Mammary epithelial cell (primary cell): Measurements from ENCODE around the gene CRIM1.

Experiments used
- EZH2 ChIP-seq: IDR thresholded peaks from 2 replicates; pipeline ENCODE4 v1.6.1; 2012; ENCODE audit warnings: low read length, inconsistent platforms, borderline replicate concordance
- TF ChIP-seq, protein P1 (sequence below), 2 donors: IDR thresholded peaks in 1 of 2; conservative IDR thresholded peaks in 1 of 2; 2 replicates each; pipeline ENCODE4 v1.5.1; 2011 to 2012; ENCODE audit warnings: inconsistent platforms in 2 of 2, low read length in 2 of 2, mild to moderate bottlenecking in 2 of 2, control low read depth in 1 of 2, low read depth in 1 of 2; ENCODE audit not compliant: insufficient read depth in 1 of 2; ENCODE audit errors: extremely low read depth in 1 of 2

DNA sequence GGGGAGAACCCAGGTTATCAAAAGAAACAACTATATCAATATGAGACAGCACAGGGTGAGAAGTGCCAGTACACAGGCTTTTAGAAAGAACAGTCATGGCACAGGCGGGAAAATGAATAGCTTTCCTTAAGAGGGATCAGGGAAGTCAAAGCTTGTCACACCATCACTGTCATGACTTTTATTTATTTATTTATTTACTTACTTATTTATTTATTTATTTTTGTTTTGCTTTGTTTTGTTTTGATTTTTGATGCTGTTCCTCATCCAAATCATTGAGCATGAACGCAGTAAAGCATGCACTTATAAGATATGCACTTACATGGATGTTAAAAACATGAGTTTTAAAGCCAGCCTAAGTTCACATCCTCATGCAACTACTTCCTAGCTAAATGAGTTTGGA lies 19.3 kb upstream of the CRIM1 start:
- TF ChIP-seq, protein P1, sequence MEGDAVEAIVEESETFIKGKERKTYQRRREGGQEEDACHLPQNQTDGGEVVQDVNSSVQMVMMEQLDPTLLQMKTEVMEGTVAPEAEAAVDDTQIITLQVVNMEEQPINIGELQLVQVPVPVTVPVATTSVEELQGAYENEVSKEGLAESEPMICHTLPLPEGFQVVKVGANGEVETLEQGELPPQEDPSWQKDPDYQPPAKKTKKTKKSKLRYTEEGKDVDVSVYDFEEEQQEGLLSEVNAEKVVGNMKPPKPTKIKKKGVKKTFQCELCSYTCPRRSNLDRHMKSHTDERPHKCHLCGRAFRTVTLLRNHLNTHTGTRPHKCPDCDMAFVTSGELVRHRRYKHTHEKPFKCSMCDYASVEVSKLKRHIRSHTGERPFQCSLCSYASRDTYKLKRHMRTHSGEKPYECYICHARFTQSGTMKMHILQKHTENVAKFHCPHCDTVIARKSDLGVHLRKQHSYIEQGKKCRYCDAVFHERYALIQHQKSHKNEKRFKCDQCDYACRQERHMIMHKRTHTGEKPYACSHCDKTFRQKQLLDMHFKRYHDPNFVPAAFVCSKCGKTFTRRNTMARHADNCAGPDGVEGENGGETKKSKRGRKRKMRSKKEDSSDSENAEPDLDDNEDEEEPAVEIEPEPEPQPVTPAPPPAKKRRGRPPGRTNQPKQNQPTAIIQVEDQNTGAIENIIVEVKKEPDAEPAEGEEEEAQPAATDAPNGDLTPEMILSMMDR (conservative IDR thresholded peaks at IDR 0.05 in 1 of 2, IDR thresholded peaks at IDR 0.05 in 1 of 2; ENCODE audit: extremely low read depth in 1 of 2, insufficient read depth in 1 of 2, low read depth in 1 of 2, low read length in 2 of 2): no peak
- no peak for TF ChIP-seq EZH2
